GM19438 (cell line): ENCODE data around the gene CFAP119.

ENCODE experiments used
- ATAC-seq: cut with Tn5 transposase; IDR thresholded peaks from one replicate; pipeline ENCODE4 v1.9.1; 2021; ENCODE audit warnings: low read depth; ENCODE audit not compliant: unreplicated experiment

Gene CFAP119

DNA sequence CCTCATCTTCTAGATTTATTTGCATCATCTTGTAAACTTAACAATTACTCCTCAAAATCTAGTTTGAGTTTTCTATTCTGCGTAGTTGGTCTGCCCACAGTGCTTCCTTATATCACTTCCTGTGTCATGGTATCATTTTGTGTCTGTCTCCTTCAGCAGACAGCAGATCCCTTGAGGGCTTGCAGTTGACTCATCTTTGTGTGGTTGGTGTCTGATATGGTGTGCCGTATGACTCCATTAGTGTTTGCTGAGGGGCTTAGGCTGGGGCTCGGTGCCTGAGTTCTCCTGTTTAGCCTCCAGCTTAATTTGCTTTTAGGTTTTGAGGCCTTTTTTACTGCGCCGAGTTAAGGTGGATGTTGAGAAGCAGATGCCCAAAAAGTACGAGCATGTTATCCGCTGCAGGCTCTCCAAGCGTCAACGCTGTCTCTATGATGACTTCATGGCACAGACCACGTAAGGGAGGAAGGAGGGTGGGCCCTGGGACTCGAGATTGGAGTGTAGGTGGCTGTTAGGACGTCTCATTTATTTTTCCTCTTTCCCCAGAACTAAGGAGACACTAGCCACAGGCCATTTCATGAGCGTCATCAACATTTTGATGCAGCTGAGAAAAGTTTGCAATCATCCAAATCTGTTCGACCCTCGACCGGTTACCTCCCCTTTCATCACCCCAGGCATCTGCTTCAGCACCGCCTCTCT lies 46.0 kb downstream of the CFAP119 start:
- ATAC-seq: no peak

DNA sequence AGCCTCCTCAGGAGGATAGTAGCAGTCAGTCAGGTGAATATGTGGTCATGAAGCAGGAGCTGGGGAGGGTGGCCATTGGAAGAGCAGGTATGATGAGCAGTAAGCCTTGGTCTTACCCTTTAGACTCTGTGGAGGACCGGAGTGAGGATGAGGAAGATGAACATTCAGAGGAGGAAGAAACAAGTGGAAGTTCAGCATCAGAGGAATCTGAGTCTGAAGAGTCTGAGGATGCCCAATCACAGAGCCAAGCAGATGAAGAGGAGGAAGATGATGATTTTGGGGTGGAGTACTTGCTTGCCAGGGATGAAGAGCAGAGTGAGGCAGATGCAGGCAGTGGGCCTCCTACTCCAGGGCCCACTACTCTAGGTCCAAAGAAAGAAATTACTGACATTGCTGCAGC lies 50.1 kb downstream of the CFAP119 start:
- ATAC-seq: no peak

GRCh38 chr16:30710971-30711370 lies 50.9 kb downstream of the CFAP119 start:
- no peak for ATAC-seq
